ENCODE results near the gene TEP1.

Gene TEP1

GRCh38 chr14:20441461-20441860 lies 28.2 kb upstream of the TEP1 start:
- H2AFZ ChIP-seq (ENCODE audit: low read depth, low read length, severe bottlenecking) = no peak overlapping the region
- no peaks in the 10 kb centered on the region for H3K9me2 ChIP-seq (replicated peaks; ENCODE audit: insufficient read depth, low read length)
- H3F3A ChIP-seq (ENCODE audit: insufficient read depth) = no peaks in the 10 kb centered on the region
- no peak for TF ChIP-seq CTCF (IDR thresholded peaks at IDR 0.05; ENCODE audit: insufficient read depth, low read length, poor library complexity, severe bottlenecking)
- TF ChIP-seq EZH2phosphoT487 (conservative IDR thresholded peaks at IDR 0.05; ENCODE audit: low read length) = no peak
- no peak overlapping the region for H3K9ac ChIP-seq (ENCODE audit: low read length)
- H3K4me2 ChIP-seq (ENCODE audit: low read depth, low read length, poor library complexity, severe bottlenecking) = no peak overlapping the region
- no peaks in the 10 kb centered on the region for H3K79me2 ChIP-seq (ENCODE audit: insufficient read depth, low read length)
- 0 out of 2 replicates have a peak, but pooled peaks cover 5% of the 10 kb centered on the region for H3K36me3 ChIP-seq (ENCODE audit: low read length)
- no peak overlapping the region for H3K4me3 ChIP-seq (ENCODE audit: insufficient read depth, low read length, poor library complexity, severe bottlenecking)
- no peaks in the 10 kb centered on the region for H4K20me1 ChIP-seq (ENCODE audit: low read depth, low read length)
- no peaks in the 10 kb centered on the region for H3K9me3 ChIP-seq (ENCODE audit: insufficient read depth, low read length)
- no peaks in the 10 kb centered on the region for H3K27me3 ChIP-seq (ENCODE audit: low read length)
- no peak overlapping the region for H3K27ac ChIP-seq (ENCODE audit: low read depth, low read length)

- H3K9me3 ChIP-seq (ENCODE audit: insufficient read depth, low read length) = no peaks in the 10 kb centered on the region
- H2AFZ ChIP-seq (ENCODE audit: low read depth, low read length, severe bottlenecking) = no peak overlapping the region
- TF ChIP-seq CTCF (IDR thresholded peaks at IDR 0.05; ENCODE audit: insufficient read depth, low read length, poor library complexity, severe bottlenecking) = no peak
- no peaks in the 10 kb centered on the region for H4K20me1 ChIP-seq (ENCODE audit: low read depth, low read length)
- no peak overlapping the region for H3K4me2 ChIP-seq (ENCODE audit: low read depth, low read length, poor library complexity, severe bottlenecking)
- H3K79me2 ChIP-seq (ENCODE audit: insufficient read depth, low read length) = no peaks in the 10 kb centered on the region
- no peak overlapping the region for H3K9ac ChIP-seq (ENCODE audit: low read length)
- H3K27ac ChIP-seq (ENCODE audit: low read depth, low read length) = no peak overlapping the region
- H3K27me3 ChIP-seq (ENCODE audit: low read length) = no peaks in the 10 kb centered on the region
- H3K4me3 ChIP-seq (ENCODE audit: insufficient read depth, low read length, poor library complexity, severe bottlenecking) = no peak overlapping the region
- no peaks in the 10 kb centered on the region for H3F3A ChIP-seq (ENCODE audit: insufficient read depth)
- H3K36me3 ChIP-seq (ENCODE audit: low read length) = 0 out of 2 replicates have a peak, but pooled peaks cover 4% of the 10 kb centered on the region
- H3K9me2 ChIP-seq (replicated peaks; ENCODE audit: insufficient read depth, low read length) = no peaks in the 10 kb centered on the region
These were observed 27.6 kb upstream of the TEP1 start for GRCh38 chr14:20440882-20441281.

- Histone ChIP-seq H3K36me3 (ENCODE audit: low read length) (0 out of 2 replicates have a peak, but pooled peaks cover 3% of the 10 kb centered on the region), H3K27ac (ENCODE audit: low read depth, low read length) (no peak overlapping the region), H4K20me1 (ENCODE audit: low read depth, low read length) (no peaks in the 10 kb centered on the region)
These were observed 27.2 kb upstream of the TEP1 start for GRCh38 chr14:20440465-20440864.

More at GRCh38 chr14:20440465-20440864, 27.2 kb upstream of the TEP1 start:
- H3K9me3 ChIP-seq (ENCODE audit: insufficient read depth, low read length) = no peaks in the 10 kb centered on the region
- H3K79me2 ChIP-seq (ENCODE audit: insufficient read depth, low read length) = no peaks in the 10 kb centered on the region
- no peaks in the 10 kb centered on the region for H3K9me2 ChIP-seq (replicated peaks; ENCODE audit: insufficient read depth, low read length)
- H3K27me3 ChIP-seq (ENCODE audit: low read length) = no peaks in the 10 kb centered on the region
- no peak overlapping the region for H3K4me3 ChIP-seq (ENCODE audit: insufficient read depth, low read length, poor library complexity, severe bottlenecking)
- no peak for TF ChIP-seq CTCF (IDR thresholded peaks at IDR 0.05; ENCODE audit: insufficient read depth, low read length, poor library complexity, severe bottlenecking)
- no peak for TF ChIP-seq EZH2phosphoT487 (conservative IDR thresholded peaks at IDR 0.05; ENCODE audit: low read length)
- H3K4me2 ChIP-seq (ENCODE audit: low read depth, low read length, poor library complexity, severe bottlenecking) = no peak overlapping the region
- no peak overlapping the region for H3K9ac ChIP-seq (ENCODE audit: low read length)
- H3F3A ChIP-seq (ENCODE audit: insufficient read depth) = no peaks in the 10 kb centered on the region
- H2AFZ ChIP-seq (ENCODE audit: low read depth, low read length, severe bottlenecking) = no peak overlapping the region

All from SU-DHL-6 (cell line).